H9 (cell line): ENCODE data around the gene TSFM. TPM values are rescaled to one million over a fixed set of nuclear protein-coding genes. Genes with fewer than 3 reads are reported as not detected.

Source experiments
- DNase-seq: peaks from one replicate; pipeline ENCODE4 v3.0.0-alpha.2; 2017
- H2AFZ ChIP-seq: one replicate; pipeline ENCODE4 v1.6.1; 2013; ENCODE audit warnings: mild to moderate bottlenecking, low read length, control low read depth, moderate library complexity
- H2AK5ac ChIP-seq: 2 replicates; pipeline ENCODE4 v1.6.1; 2013; ENCODE audit warnings: low read length, control low read depth, mixed read lengths; ENCODE audit not compliant: insufficient read length
- H2BK120ac ChIP-seq: one replicate; pipeline ENCODE4 v1.6.1; 2013; ENCODE audit warnings: low read depth, mild to moderate bottlenecking, low read length, control low read depth, inconsistent platforms; ENCODE audit not compliant: poor library complexity, severe bottlenecking
- H2BK12ac ChIP-seq: 2 replicates; pipeline ENCODE4 v1.6.1; 2013; ENCODE audit warnings: low read length, control low read depth, mixed read lengths, low read depth; ENCODE audit not compliant: insufficient read length
- H2BK15ac ChIP-seq: 2 replicates; pipeline ENCODE4 v1.6.1; 2013; ENCODE audit warnings: low read depth, low read length, control low read depth
- H2BK20ac ChIP-seq: one replicate; pipeline ENCODE4 v1.6.1; 2013; ENCODE audit warnings: low read depth, mild to moderate bottlenecking, low read length, control low read depth, inconsistent platforms; ENCODE audit not compliant: poor library complexity, severe bottlenecking
- H2BK5ac ChIP-seq: 2 replicates; pipeline ENCODE4 v1.6.1; 2013; ENCODE audit warnings: low read length, control low read depth, mixed read lengths; ENCODE audit not compliant: insufficient read length
- H3K14ac ChIP-seq: 2 replicates; pipeline ENCODE4 v1.6.1; 2013; ENCODE audit warnings: low read length, control low read depth; ENCODE audit not compliant: insufficient read depth
- H3K18ac ChIP-seq: 2 replicates; pipeline ENCODE4 v1.6.1; 2013; ENCODE audit warnings: low read depth, mild to moderate bottlenecking, mixed read lengths, low read length, control low read depth; ENCODE audit not compliant: insufficient read length
- H3K23ac ChIP-seq: 2 replicates; pipeline ENCODE4 v1.6.1; 2013; ENCODE audit warnings: low read length, control low read depth, mixed read lengths, low read depth; ENCODE audit not compliant: insufficient read length
- H3K23me2 ChIP-seq: 2 replicates; pipeline ENCODE4 v1.6.1; 2013; ENCODE audit warnings: low read depth, mild to moderate bottlenecking, mixed read lengths, low read length, control low read depth; ENCODE audit not compliant: insufficient read length, poor library complexity, severe bottlenecking
- H3K27ac ChIP-seq: 2 replicates; pipeline ENCODE4 v1.5.1; 2013; ENCODE audit warnings: low read length, control low read depth, mixed read lengths, low read depth; ENCODE audit not compliant: insufficient read length
- H3K27me3 ChIP-seq: 2 replicates; pipeline ENCODE4 v1.6.1; 2013; ENCODE audit warnings: low read length, control low read depth, inconsistent platforms; ENCODE audit not compliant: insufficient read depth
- H3K4ac ChIP-seq: 2 replicates; pipeline ENCODE4 v1.6.1; 2013; ENCODE audit warnings: low read depth, mild to moderate bottlenecking, control low read depth, inconsistent platforms, low read length, moderate library complexity
- H3K4me1 ChIP-seq: 2 replicates; pipeline ENCODE4 v1.6.1; 2013; ENCODE audit warnings: low read length, control low read depth, inconsistent platforms; ENCODE audit not compliant: insufficient read depth
- H3K4me2 ChIP-seq: 2 replicates; pipeline ENCODE4 v1.6.1; 2013; ENCODE audit warnings: low read length, control low read depth, mixed read lengths; ENCODE audit not compliant: insufficient read length, insufficient read depth
- H3K56ac ChIP-seq: 2 replicates; pipeline ENCODE4 v1.6.1; 2013; ENCODE audit warnings: low read depth, mild to moderate bottlenecking, mixed read lengths, low read length, control low read depth; ENCODE audit not compliant: insufficient read length
- H3K79me1 ChIP-seq: 2 replicates; pipeline ENCODE4 v1.6.1; 2013; ENCODE audit warnings: low read depth, mild to moderate bottlenecking, moderate library complexity, low read length, control low read depth, inconsistent platforms; ENCODE audit not compliant: insufficient read depth, poor library complexity, severe bottlenecking
- H3K79me2 ChIP-seq: 2 replicates; pipeline ENCODE4 v1.6.1; 2013; ENCODE audit warnings: low read length, control low read depth, inconsistent platforms; ENCODE audit not compliant: insufficient read depth
- H3K9ac ChIP-seq: 2 replicates; pipeline ENCODE4 v1.6.1; 2013; ENCODE audit warnings: low read length, control low read depth, mixed read lengths; ENCODE audit not compliant: insufficient read length; ENCODE audit errors: extremely low read depth
- H3K9me3 ChIP-seq: one replicate; pipeline ENCODE4 v1.6.1; 2013; ENCODE audit warnings: low read depth, low read length, inconsistent platforms; ENCODE audit not compliant: control insufficient read depth
- H3T11ph ChIP-seq: one replicate; pipeline ENCODE4 v1.6.1; 2013; ENCODE audit warnings: mild to moderate bottlenecking, low read length, control low read depth, inconsistent platforms
- H4K20me1 ChIP-seq: one replicate; pipeline ENCODE4 v1.6.1; 2013; ENCODE audit not compliant: control insufficient read depth, insufficient read length, insufficient read depth
- H4K5ac ChIP-seq: 2 replicates; pipeline ENCODE4 v1.6.1; 2013; ENCODE audit warnings: low read depth, mild to moderate bottlenecking, mixed read lengths, low read length, control low read depth; ENCODE audit not compliant: insufficient read length
- H4K8ac ChIP-seq: replicated peaks from 2 replicates; pipeline ENCODE4 v1.6.1; 2013; ENCODE audit warnings: low read length, control low read depth, mixed read lengths, low read depth; ENCODE audit not compliant: insufficient read length
- H4K91ac ChIP-seq: 2 replicates; pipeline ENCODE4 v1.6.1; 2013; ENCODE audit warnings: low read depth, mild to moderate bottlenecking, moderate library complexity, mixed read lengths, low read length, control low read depth; ENCODE audit not compliant: insufficient read length
- H3K27ac Mint-ChIP-seq, 3 experiments: 2 replicates in 2 of 3; 3 replicates in 1 of 3; pipeline ENCODE4 v1.8.0; 2020 to 2021; ENCODE audit warnings: mixed read lengths in 3 of 3, mild to moderate bottlenecking in 1 of 3, moderate library complexity in 1 of 3
- H3K27me3 Mint-ChIP-seq: 2 replicates; pipeline ENCODE4 v1.8.0; 2021; ENCODE audit warnings: low read depth, mild to moderate bottlenecking, moderate library complexity, mixed read lengths
- H3K36me3 Mint-ChIP-seq, 3 experiments: 2 replicates in 2 of 3; 3 replicates in 1 of 3; pipeline ENCODE4 v1.8.0; 2020 to 2021; ENCODE audit warnings: low read depth in 3 of 3, mixed read lengths in 3 of 3; ENCODE audit not compliant: insufficient read depth in 1 of 3
- H3K4me1 Mint-ChIP-seq, 2 experiments: 2 replicates each; pipeline ENCODE4 v1.8.0; 2020; ENCODE audit warnings: mixed read lengths in 2 of 2
- H3K4me3 Mint-ChIP-seq, 2 experiments: 2 replicates in 1 of 2; 3 replicates in 1 of 2; pipeline ENCODE4 v1.8.0; 2020 to 2021; ENCODE audit warnings: mild to moderate bottlenecking in 2 of 2, mixed read lengths in 2 of 2, moderate library complexity in 1 of 2
- H3K9me3 Mint-ChIP-seq, 2 experiments: 2 replicates in 1 of 2; 3 replicates in 1 of 2; pipeline ENCODE4 v1.8.0; 2020; ENCODE audit warnings: mild to moderate bottlenecking in 2 of 2, mixed read lengths in 2 of 2, moderate library complexity in 1 of 2
- WGBS: extraction: QIAGEN DNeasy Blood & Tissue Kit; methylation state at CpG from one replicate; pipeline ENCODE4 v1.1.7; 2013; ENCODE audit warnings: missing lambda C conversion rate, low lambda C conversion rate, mixed read lengths; ENCODE audit not compliant: insufficient read length; ENCODE audit errors: extremely low coverage; 5-methylcytosine and 5-hydroxymethylcytosine counted together
- total RNA-seq: library from RNA; stranded (reverse); gene quantifications from 2 replicates; pipeline ENCODE4 v1.2.1, GENCODE V29; 2021
- TF ChIP-seq, protein P1 (sequence below): fragments of 200-600 bp; sonication (generic); conservative IDR thresholded peaks from 3 replicates; pipeline ENCODE4 v1.8.0; 2021; ENCODE audit warnings: antibody characterized with exemption, mild to moderate bottlenecking

Gene TSFM
- total RNA-seq, 1 experiment from 2014 or later, result 50.2 TPM

DNA sequence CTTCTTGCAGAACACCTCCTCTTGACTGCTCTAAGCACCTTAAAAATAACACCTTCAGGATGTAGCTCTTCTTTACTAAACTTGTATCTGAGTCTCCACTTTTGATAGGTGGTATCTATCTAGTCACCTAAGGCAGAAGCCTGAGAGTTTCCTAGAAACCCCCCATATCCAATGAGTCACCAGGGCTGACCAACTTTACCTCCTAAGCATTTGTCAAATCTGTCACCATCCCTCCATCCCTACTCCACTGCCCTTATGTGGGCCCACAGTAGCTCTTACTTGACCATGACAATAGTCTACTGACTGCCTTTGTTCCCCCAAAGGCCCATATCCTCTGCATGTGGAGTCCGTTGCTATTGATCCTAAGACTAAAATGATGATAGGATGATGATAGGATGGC is 20.0 kb downstream of the TSFM start:
- Histone ChIP-seq H3K14ac (no peak overlapping the region), H2BK15ac (no peak overlapping the region), H3K27ac (no peak overlapping the region), H4K20me1 (no peaks in the 10 kb centered on the region), H2BK12ac (no peak overlapping the region), H3K4me2 (no peak overlapping the region), H3T11ph (no peak overlapping the region), H2BK5ac (no peak overlapping the region), H3K56ac (no peak overlapping the region), H3K27me3 (no peaks in the 10 kb centered on the region), H2AFZ (no peak overlapping the region), H3K23ac (no peak overlapping the region), H4K5ac (no peak overlapping the region), H2AK5ac (no peak overlapping the region), H3K9me3 (no peaks in the 10 kb centered on the region), H2BK20ac (no peak overlapping the region), H3K79me2 (no peaks in the 10 kb centered on the region), H3K4me1 (no peaks in the 10 kb centered on the region; the same call in 1 of the 2 replicates), H4K91ac (no peak overlapping the region), H3K18ac (no peak overlapping the region), H4K8ac (no peak overlapping the region), H3K79me1 (no peaks in the 10 kb centered on the region), H2BK120ac (no peak overlapping the region), H3K4ac (no peak overlapping the region), H3K9ac (no peak overlapping the region), H3K23me2 (no peaks in the 10 kb centered on the region)
- DNase-seq, result no peak
- Mint-ChIP-seq H3K27ac (no peak overlapping the region; a peak in 1 of 7 replicates), H3K4me3 (no peak overlapping the region), H3K9me3 (no peaks in the 10 kb centered on the region), H3K4me1 (peaks cover 2 to 3% of the 10 kb centered on the region in 2 experiments; a peak in 3 of 4 replicates), H3K36me3 (peaks cover 0 to 16% (median 0%) of the 10 kb centered on the region in 3 experiments; a peak in 3 of 7 replicates), H3K27me3 (no peaks in the 10 kb centered on the region)
- WGBS, result no CpG with 5 or more reads among the region's 1 CpG
- TF ChIP-seq, protein P1, sequence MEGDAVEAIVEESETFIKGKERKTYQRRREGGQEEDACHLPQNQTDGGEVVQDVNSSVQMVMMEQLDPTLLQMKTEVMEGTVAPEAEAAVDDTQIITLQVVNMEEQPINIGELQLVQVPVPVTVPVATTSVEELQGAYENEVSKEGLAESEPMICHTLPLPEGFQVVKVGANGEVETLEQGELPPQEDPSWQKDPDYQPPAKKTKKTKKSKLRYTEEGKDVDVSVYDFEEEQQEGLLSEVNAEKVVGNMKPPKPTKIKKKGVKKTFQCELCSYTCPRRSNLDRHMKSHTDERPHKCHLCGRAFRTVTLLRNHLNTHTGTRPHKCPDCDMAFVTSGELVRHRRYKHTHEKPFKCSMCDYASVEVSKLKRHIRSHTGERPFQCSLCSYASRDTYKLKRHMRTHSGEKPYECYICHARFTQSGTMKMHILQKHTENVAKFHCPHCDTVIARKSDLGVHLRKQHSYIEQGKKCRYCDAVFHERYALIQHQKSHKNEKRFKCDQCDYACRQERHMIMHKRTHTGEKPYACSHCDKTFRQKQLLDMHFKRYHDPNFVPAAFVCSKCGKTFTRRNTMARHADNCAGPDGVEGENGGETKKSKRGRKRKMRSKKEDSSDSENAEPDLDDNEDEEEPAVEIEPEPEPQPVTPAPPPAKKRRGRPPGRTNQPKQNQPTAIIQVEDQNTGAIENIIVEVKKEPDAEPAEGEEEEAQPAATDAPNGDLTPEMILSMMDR, result no peak
